ENCODE data around the gene DEPP1. TPM values are rescaled to one million over a fixed set of nuclear protein-coding genes. Genes with fewer than 3 reads are reported as not detected.

The DEPP1 gene
- total RNA-seq, 2 donors from 2014 or later: 0.31 to 0.53 TPM

- no peaks in the 10 kb centered on the region for H3K27me3 Mint-ChIP-seq
- no peaks in the 10 kb centered on the region for H3K36me3 Mint-ChIP-seq
- H3K9me3 Mint-ChIP-seq: no peaks in the 10 kb centered on the region
- H3K4me3 Mint-ChIP-seq: peak overlapping the region; percentile 62
- ATAC-seq (no peak), DNase-seq (ENCODE audit: low spot score) (no peak)
- H3K4me1 Mint-ChIP-seq (ENCODE audit: low read depth in 2 of 2): peaks cover 59 to 73% of the 10 kb centered on the region in 2 donors
- H3K27ac Mint-ChIP-seq: peak overlapping the region; percentile 28 to 94
These were observed 16.5 kb downstream of the DEPP1 start for GRCh38 chr10:44961931-44962750.

- H3K36me3 Mint-ChIP-seq: peaks cover 2% of the 10 kb centered on the region
- peaks cover 52 to 70% of the 10 kb centered on the region in 2 donors for H3K4me1 Mint-ChIP-seq (ENCODE audit: low read depth in 2 of 2)
- peak overlapping the region; percentile 88 for H3K4me3 Mint-ChIP-seq
These were observed 17.4 kb downstream of the DEPP1 start for GRCh38 chr10:44961230-44961571.

GRCh38 chr10:44960482-44961229 is 18.0 kb downstream of the DEPP1 start:
- no peaks in the 10 kb centered on the region for H3K27me3 Mint-ChIP-seq
- DNase-seq (ENCODE audit: low spot score) (no peak), ATAC-seq (no peak)
- H3K4me3 Mint-ChIP-seq: peak overlapping the region; percentile 88
- no peaks in the 10 kb centered on the region for H3K9me3 Mint-ChIP-seq
- H3K27ac Mint-ChIP-seq: peak overlapping the region; percentile 79 to 94
- peaks cover 49 to 67% of the 10 kb centered on the region in 2 donors for H3K4me1 Mint-ChIP-seq (ENCODE audit: low read depth in 2 of 2)
- peaks cover 4% of the 10 kb centered on the region for H3K36me3 Mint-ChIP-seq

More at GRCh38 chr10:44961230-44961571, 17.4 kb downstream of the DEPP1 start:
- Mint-ChIP-seq H3K27me3 (no peaks in the 10 kb centered on the region), H3K9me3 (no peaks in the 10 kb centered on the region), H3K27ac (peak overlapping the region; percentile 79 to 94)
- ATAC-seq (no peak), DNase-seq (ENCODE audit: low spot score) (no peak)

GRCh38 chr10:44960088-44960460 is 18.5 kb downstream of the DEPP1 start:
- Mint-ChIP-seq H3K27me3 (no peaks in the 10 kb centered on the region), H3K4me1 (ENCODE audit: low read depth in 2 of 2) (peaks cover 44 to 62% of the 10 kb centered on the region in 2 donors), H3K9me3 (no peaks in the 10 kb centered on the region), H3K4me3 (peak overlapping the region; percentile 88), H3K36me3 (peaks cover 4% of the 10 kb centered on the region), H3K27ac (peak overlapping the region; percentile 79 to 94)
- no peak for DNase-seq (ENCODE audit: low spot score)
- ATAC-seq: no peak

GRCh38 chr10:44959247-44960087 is 19.1 kb downstream of the DEPP1 start, which contains the start of gene RASSF4:
Gene RASSF4, plus strand, starts transcription at chr10:44959802. Its CDS starts 10,401 bp downstream, at chr10:44970203.
- Mint-ChIP-seq H3K4me3 (peak within 1 kb of the TSS; percentile 88), H3K9me3 (no peaks in the 10 kb centered on the region), H3K4me1 (ENCODE audit: low read depth in 2 of 2) (peaks cover 43 to 60% of the 10 kb centered on the region in 2 donors), H3K36me3 (peaks cover 4% of the 10 kb centered on the region), H3K27me3 (no peaks in the 10 kb centered on the region), H3K27ac (peak within 1 kb of the TSS; percentile 79 to 94)
- peak; percentile 100 for ATAC-seq
- peak; percentile 95 for DNase-seq (ENCODE audit: low spot score)

- ATAC-seq (no peak), DNase-seq (ENCODE audit: low spot score) (no peak)
- peak overlapping the region; percentile 88 for H3K4me3 Mint-ChIP-seq
- peak overlapping the region; percentile 50 to 76 for H3K27ac Mint-ChIP-seq
- H3K36me3 Mint-ChIP-seq: peaks cover 4% of the 10 kb centered on the region
- peaks cover 41 to 59% of the 10 kb centered on the region in 2 donors for H3K4me1 Mint-ChIP-seq (ENCODE audit: low read depth in 2 of 2)
- H3K27me3 Mint-ChIP-seq: no peaks in the 10 kb centered on the region
- no peaks in the 10 kb centered on the region for H3K9me3 Mint-ChIP-seq
These were observed 19.7 kb downstream of the DEPP1 start for GRCh38 chr10:44958898-44959246.

- peaks cover 4% of the 10 kb centered on the region for H3K36me3 Mint-ChIP-seq
- H3K4me3 Mint-ChIP-seq: peak overlapping the region; percentile 88
- peak overlapping the region; percentile 50 to 76 for H3K27ac Mint-ChIP-seq
These were observed 20.3 kb downstream of the DEPP1 start for GRCh38 chr10:44958196-44958897.

GRCh38 chr10:44956717-44957706 is 21.6 kb downstream of the DEPP1 start:
- Mint-ChIP-seq H3K4me3 (no peak overlapping the region), H3K4me1 (ENCODE audit: low read depth in 2 of 2) (peaks cover 33 to 42% of the 10 kb centered on the region in 2 donors)

More at GRCh38 chr10:44958196-44958897, 20.3 kb downstream of the DEPP1 start:
- Mint-ChIP-seq H3K4me1 (ENCODE audit: low read depth in 2 of 2) (peaks cover 36 to 56% of the 10 kb centered on the region in 2 donors), H3K27me3 (no peaks in the 10 kb centered on the region), H3K9me3 (no peaks in the 10 kb centered on the region)
- ATAC-seq (no peak), DNase-seq (ENCODE audit: low spot score) (no peak)

GRCh38 chr10:44956226-44956625 is 22.4 kb downstream of the DEPP1 start:
- H3K4me3 Mint-ChIP-seq: no peak overlapping the region
- no peaks in the 10 kb centered on the region for H3K27me3 Mint-ChIP-seq
- no peaks in the 10 kb centered on the region for H3K9me3 Mint-ChIP-seq
- H3K4me1 Mint-ChIP-seq (ENCODE audit: low read depth in 2 of 2): peaks cover 32 to 36% of the 10 kb centered on the region in 2 donors
- H3K27ac Mint-ChIP-seq: peak overlapping the region in 1 of 2 donors; percentile 20
- DNase-seq (ENCODE audit: low spot score) (no peak), ATAC-seq (no peak)
- peaks cover 4% of the 10 kb centered on the region for H3K36me3 Mint-ChIP-seq

More at GRCh38 chr10:44956717-44957706, 21.6 kb downstream of the DEPP1 start:
- no peak for ATAC-seq
- Mint-ChIP-seq H3K9me3 (no peaks in the 10 kb centered on the region), H3K27ac (peak overlapping the region in 1 of 2 donors; percentile 20), H3K27me3 (no peaks in the 10 kb centered on the region), H3K36me3 (peaks cover 4% of the 10 kb centered on the region)
- DNase-seq (ENCODE audit: low spot score): no peak

- Mint-ChIP-seq H3K4me1 (ENCODE audit: low read depth in 2 of 2) (peaks cover 25 to 32% of the 10 kb centered on the region in 2 donors), H3K27me3 (no peaks in the 10 kb centered on the region), H3K36me3 (peaks cover 4% of the 10 kb centered on the region), H3K9me3 (no peaks in the 10 kb centered on the region), H3K4me3 (no peak overlapping the region), H3K27ac (peak overlapping the region in 1 of 2 donors; percentile 20)
- ATAC-seq: no peak
- DNase-seq (ENCODE audit: low spot score): no peak
These were observed 23.1 kb downstream of the DEPP1 start for GRCh38 chr10:44955413-44956070.

- Mint-ChIP-seq H3K4me3 (no peak overlapping the region), H3K36me3 (peaks cover 4% of the 10 kb centered on the region), H3K9me3 (no peaks in the 10 kb centered on the region), H3K4me1 (ENCODE audit: low read depth in 2 of 2) (peaks cover 20 to 28% of the 10 kb centered on the region in 2 donors), H3K27ac (peak overlapping the region in 1 of 2 donors; percentile 32), H3K27me3 (no peaks in the 10 kb centered on the region)
- DNase-seq (ENCODE audit: low spot score): no peak
- no peak for ATAC-seq
These were observed 23.6 kb downstream of the DEPP1 start for GRCh38 chr10:44954962-44955361.
